GM12878 (cell line): ENCODE data around the gene SELENOS. TPM values are rescaled to one million over a fixed set of nuclear protein-coding genes. Genes with fewer than 3 reads are reported as not detected.

Source experiments
- ATAC-seq: fragments of 200-7000 bp; cut with Tn5 transposase; 3 replicates; pipeline ENCODE4 v1.9.1; 2020; ENCODE audit warnings: mild to moderate bottlenecking, moderate library complexity
- BruUV-seq: library from RNA; stranded (reverse); fragments of 400-500 nt; replicated peaks from 2 replicates; lab custom pipeline; 2021; lab: Mats Ljungman, UMichigan
- CTCF ChIA-PET: fragments of 300-600 bp; sonication (Branson Sonifier 250); formaldehyde crosslinking; extraction: SDS; loops from one replicate; lab custom pipeline; 2021; ENCODE audit warnings: inconsistent platforms; lab: Yijun Ruan, JAX
- POLR2A ChIA-PET: fragments of 350-600 bp; formaldehyde crosslinking; extraction: SDS; loops from one replicate; lab custom pipeline; 2021; ENCODE audit warnings: inconsistent platforms; lab: Charles Lee
- RAD21 ChIA-PET: fragments of 300-600 bp; sonication (Branson Sonifier 250); formaldehyde crosslinking; loops from one replicate; lab custom pipeline; 2023; ENCODE audit warnings: antibody characterized with exemption; ENCODE audit not compliant: unreplicated experiment; lab: Charles Lee
- SMC1A ChIA-PET: fragments of 300-600 bp; sonication (Branson Sonifier 250); formaldehyde crosslinking; loops from one replicate; lab custom pipeline; 2023; ENCODE audit not compliant: unreplicated experiment, uncharacterized antibody; lab: Charles Lee
- DNase-seq: peaks from one replicate; pipeline ENCODE4 v3.0.0-alpha.2; 2011; ENCODE audit warnings: low read depth, low spot score
- FAIRE-seq: peaks from 3 replicates; lab custom pipeline; 2011; peaks lifted over from hg19 to GRCh38; lab: Jason Lieb, UNC
- H2AFZ ChIP-seq: 2 replicates; pipeline ENCODE4 v1.6.0; 2011; ENCODE audit warnings: low read depth, low read length, control low read depth; ENCODE audit not compliant: control insufficient read depth
- H3K27ac ChIP-seq: 2 replicates; pipeline ENCODE4 v1.5.1; 2011; ENCODE audit warnings: control low read depth; ENCODE audit not compliant: control insufficient read depth, insufficient read depth
- H3K27me3 ChIP-seq, 2 experiments: replicated peaks in 1 of 2; 2 replicates each; pipeline versions ENCODE4 v1.6.0 to v1.6.1; 2011; ENCODE audit warnings: low read length in 1 of 2; ENCODE audit not compliant: control insufficient read depth in 2 of 2, insufficient read depth in 2 of 2
- H3K36me3 ChIP-seq, 2 experiments: 2 replicates each; pipeline ENCODE4 v1.5.1; 2011; ENCODE audit warnings: low read length in 1 of 2; ENCODE audit not compliant: control insufficient read depth in 2 of 2, insufficient read depth in 2 of 2
- H3K4me1 ChIP-seq: 2 replicates; pipeline ENCODE4 v1.6.1; 2011; ENCODE audit warnings: mild to moderate bottlenecking, low read length, moderate library complexity, mixed read lengths; ENCODE audit not compliant: control insufficient read depth, insufficient read depth
- H3K4me2 ChIP-seq: 2 replicates; pipeline ENCODE4 v1.6.0; 2011; ENCODE audit warnings: control low read depth; ENCODE audit not compliant: control insufficient read depth, insufficient read depth
- H3K4me3 ChIP-seq: fragments of 200-600 bp; sonication (generic); 2 replicates; pipeline ENCODE4 v1.5.1; 2016
- H3K79me2 ChIP-seq: 2 replicates; pipeline ENCODE4 v1.6.0; 2011; ENCODE audit warnings: low read length; ENCODE audit not compliant: control insufficient read depth, insufficient read depth
- H3K9ac ChIP-seq: 2 replicates; pipeline ENCODE4 v1.8.0; 2011; ENCODE audit warnings: low read length, control low read depth, mixed read lengths; ENCODE audit not compliant: control insufficient read depth, insufficient read depth
- H3K9me3 ChIP-seq: replicated peaks from 3 replicates; pipeline ENCODE4 v1.5.1; 2011; ENCODE audit warnings: mild to moderate bottlenecking, low read length; ENCODE audit not compliant: control insufficient read depth, insufficient read depth
- H4K20me1 ChIP-seq: 2 replicates; pipeline ENCODE4 v1.6.0; 2011; ENCODE audit not compliant: control insufficient read depth, insufficient read depth
- IRF4 ChIP-seq: IDR thresholded peaks from 2 replicates; pipeline ENCODE4 v1.6.1; 2011; ENCODE audit warnings: low read depth, low read length
- POLR2A ChIP-seq: IDR thresholded peaks from 2 replicates; pipeline ENCODE4 v1.6.1; 2011; ENCODE audit warnings: low read depth, mild to moderate bottlenecking, low read length
- POLR2AphosphoS2 ChIP-seq: IDR thresholded peaks from 2 replicates; pipeline ENCODE4 v1.6.1; 2011; ENCODE audit warnings: low read depth, mild to moderate bottlenecking, low read length, improper control_type of control experiment, moderate library complexity
- PRDM15 ChIP-seq: fragments of 450-650 bp; formaldehyde crosslinking; IDR thresholded peaks from 2 replicates; pipeline ENCODE4 v1.4.0; 2020; ENCODE audit warnings: mild to moderate bottlenecking, moderate library complexity
- SKIL ChIP-seq: fragments of 450-650 bp; IDR thresholded peaks from 2 replicates; pipeline ENCODE4 v1.6.1; 2017; ENCODE audit warnings: mild to moderate bottlenecking, low read depth, inconsistent platforms; ENCODE audit not compliant: poor library complexity, severe bottlenecking
- WGBS: methylation state at CpG from one replicate; pipeline ENCODE4 v1.1.6; 2016; ENCODE audit warnings: low lambda C conversion rate; ENCODE audit not compliant: insufficient replicate concordance, insufficient coverage; ENCODE audit errors: missing lambda C conversion rate; 5-methylcytosine and 5-hydroxymethylcytosine counted together
- in situ Hi-C: fragments of 300-500 bp; cut with MboI; formaldehyde crosslinking; loops from 9 replicates; pipeline ENCODE4 v1.14.3; 2018; ENCODE audit warnings: mixed read lengths
- intact Hi-C: fragments of 100-400 bp; cut with micrococcal nuclease; formaldehyde crosslinking; loops from one replicate; pipeline ENCODE4 v1.14.2; 2022; ENCODE audit not compliant: unreplicated experiment
- polyA plus RNA-seq, 11 experiments: library from polyadenylated mRNA; depleted of rRNA in 4 of 11; unstranded in 6 of 11; stranded (reverse) in 5 of 11; fragments of >200 nt; fragmentation: Nextera tagmentation in 4 of 11; fragmentation: Illumina TruSeq in 1 of 11; extraction: Ambion mirVana in 4 of 11; extraction: Trizol in 1 of 11; gene quantifications; 1 replicate in 1 of 11; 2 replicates in 10 of 11; pipeline versions ENCODE4 v1.2.1 to v1.2.3, GENCODE V29; 2011 to 2016; ENCODE audit warnings: inconsistent platforms in 2 of 11, missing spikeins in 2 of 11, low read depth in 1 of 11
- total RNA-seq, 4 experiments: library from RNA; depleted of rRNA in 3 of 4; stranded (reverse); fragments of >200 nt in 3 of 4; fragmentation: Illumina TruSeq in 1 of 4; extraction: Trizol in 1 of 4; gene quantifications; 2 replicates each; pipeline versions ENCODE4 v1.2.1 to v1.2.3, GENCODE V29; 2013 to 2021

Gene SELENOS
- total and polyA plus RNA-seq, 10 of the 15 experiments (the other 5 are each of a cell fraction or from before 2014, with no cell fraction given) = 25.8 to 90.1 (median 37.3) TPM

DNA sequence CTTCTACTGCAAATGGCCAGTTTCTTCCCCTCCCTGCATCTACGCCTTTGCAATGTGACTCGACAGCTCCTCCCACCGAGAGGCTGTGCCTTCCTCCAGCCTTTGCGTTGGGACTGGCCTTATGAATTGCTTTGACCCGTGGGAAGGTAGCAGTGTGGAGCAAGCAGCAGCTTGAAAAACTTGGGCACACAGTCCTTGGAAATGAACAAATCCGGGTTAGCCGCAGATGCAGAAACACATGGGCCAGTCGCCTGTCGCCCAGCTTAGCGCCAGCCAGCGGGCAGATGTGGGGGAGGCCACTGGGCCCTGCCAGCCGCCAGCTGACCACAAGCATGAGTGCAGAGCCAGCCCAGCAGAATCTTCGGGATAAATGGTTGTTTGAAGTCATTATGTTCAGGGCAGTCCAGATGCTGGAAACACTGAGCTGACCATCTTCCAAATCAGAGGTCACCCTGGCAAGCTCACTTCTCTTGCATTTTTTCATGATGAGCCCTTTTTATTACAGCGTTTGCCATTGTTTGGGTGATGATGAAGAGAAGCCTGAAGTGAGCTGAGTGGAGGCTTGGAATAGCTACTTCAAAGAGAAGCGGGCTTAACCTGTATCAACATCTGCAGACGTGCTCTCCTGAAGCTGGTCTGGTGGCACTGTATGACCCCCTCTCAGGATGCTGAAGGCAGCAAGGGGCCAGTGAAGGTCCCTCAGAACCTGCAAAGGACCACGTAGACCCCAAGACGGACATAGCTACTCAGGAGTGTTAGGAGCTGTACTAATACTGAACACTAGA, 9.8 kb downstream of the SELENOS start:
- in situ Hi-C loops = loop anchor here (10.0 kb wide), 1 partner anchor 653 kb away; no protein-coding TSS in a partner anchor
- Histone ChIP-seq H3K4me1 (peaks cover 28% of the 10 kb centered on the region), H3K9ac (no peak overlapping the region), H4K20me1 (no peaks in the 10 kb centered on the region), H3K9me3 (no peaks in the 10 kb centered on the region), H3K36me3 (peaks cover 7 to 15% of the 10 kb centered on the region in 2 experiments), H3K27me3 (no peaks in the 10 kb centered on the region), H3K4me2 (no peak overlapping the region), H3K27ac (no peak overlapping the region), H3K4me3 (no peak overlapping the region), H2AFZ (no peak overlapping the region), H3K79me2 (no peaks in the 10 kb centered on the region)
- no peak for TF ChIP-seq IRF4
- no peak for TF ChIP-seq PRDM15 (CRISPR knock-in tag)
- no peak for TF ChIP-seq SKIL
- TF ChIP-seq POLR2AphosphoS2 = 0 out of 2 replicates have a peak, but pooled peaks have one; percentile 37
- TF ChIP-seq POLR2A = peak; percentile 23; the same call in 1 of the 2 replicates
- intact Hi-C loops = no loop called here
- ChIA-PET CTCF (interaction anchor here (0.8 to 2.7 kb wide), 7 partner anchors 8 to 374 kb away, joined by 3 to 18 read pairs (median 5); partner anchors contain the start of gene CHSY1), POLR2A (interaction anchor here (0.6 to 2.6 kb wide), 5 partner anchors 7 to 326 kb away, joined by 3 to 10 read pairs (median 4); partner anchors contain the start of gene CHSY1), SMC1A (interaction anchor here (1.3 to 3.2 kb wide), 3 partner anchors 9 to 22 kb away, joined by 4 to 14 read pairs (median 13); no protein-coding TSS in a partner anchor), RAD21 (interaction anchor here (0.9 to 2.0 kb wide), 3 partner anchors 9 to 181 kb away, joined by 3 to 7 read pairs (median 3); no protein-coding TSS in a partner anchor)
- FAIRE-seq (no peak), ATAC-seq (no peak), DNase-seq (no peak)
- no TSS peak for BruUV-seq
- WGBS = 89% methylated on average over 18 of the region's 18 CpGs
